ENCODE results near the gene SPATA13.
A peak's percentile ranks its signal among the peaks of the same experiment; 100 is the strongest.

Gene SPATA13

DNA sequence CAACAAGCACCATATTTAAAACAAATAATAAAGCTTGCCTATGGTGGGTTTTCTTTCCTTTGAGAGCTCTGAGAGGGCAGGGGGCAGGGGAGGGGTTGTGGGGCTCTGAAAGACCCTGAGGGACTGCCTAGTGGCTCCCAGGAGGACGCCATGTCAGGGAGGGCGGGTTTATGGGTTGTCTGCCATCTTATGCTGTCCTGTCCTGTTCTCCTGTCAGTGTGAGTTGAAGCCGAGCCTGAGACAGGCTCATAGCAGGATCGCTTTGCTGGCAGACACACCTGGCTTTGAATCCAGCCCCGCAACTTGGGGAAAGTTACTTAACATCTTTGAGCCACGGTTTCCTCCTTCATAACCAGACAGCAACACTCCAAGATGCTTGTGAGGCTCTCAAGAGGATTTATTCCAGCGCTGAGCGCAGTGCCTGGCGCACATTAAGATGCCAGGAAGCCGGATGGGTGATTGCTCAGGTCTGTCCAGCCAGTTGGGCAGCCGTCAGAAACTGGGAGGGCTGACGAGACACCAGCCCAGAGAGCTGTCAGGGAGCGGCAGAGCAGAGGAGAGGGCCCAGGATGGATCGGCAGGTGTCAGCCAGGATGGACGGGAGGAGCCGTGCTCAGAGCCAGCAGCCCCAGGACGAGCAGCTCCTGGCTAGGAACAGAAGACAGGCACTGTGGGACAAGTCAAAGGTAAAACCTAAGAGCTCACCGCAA lies 112.1 kb downstream of the SPATA13 start:
- no peak for DNase-seq (ENCODE audit: low read depth)
- TF ChIP-seq, protein P1, sequence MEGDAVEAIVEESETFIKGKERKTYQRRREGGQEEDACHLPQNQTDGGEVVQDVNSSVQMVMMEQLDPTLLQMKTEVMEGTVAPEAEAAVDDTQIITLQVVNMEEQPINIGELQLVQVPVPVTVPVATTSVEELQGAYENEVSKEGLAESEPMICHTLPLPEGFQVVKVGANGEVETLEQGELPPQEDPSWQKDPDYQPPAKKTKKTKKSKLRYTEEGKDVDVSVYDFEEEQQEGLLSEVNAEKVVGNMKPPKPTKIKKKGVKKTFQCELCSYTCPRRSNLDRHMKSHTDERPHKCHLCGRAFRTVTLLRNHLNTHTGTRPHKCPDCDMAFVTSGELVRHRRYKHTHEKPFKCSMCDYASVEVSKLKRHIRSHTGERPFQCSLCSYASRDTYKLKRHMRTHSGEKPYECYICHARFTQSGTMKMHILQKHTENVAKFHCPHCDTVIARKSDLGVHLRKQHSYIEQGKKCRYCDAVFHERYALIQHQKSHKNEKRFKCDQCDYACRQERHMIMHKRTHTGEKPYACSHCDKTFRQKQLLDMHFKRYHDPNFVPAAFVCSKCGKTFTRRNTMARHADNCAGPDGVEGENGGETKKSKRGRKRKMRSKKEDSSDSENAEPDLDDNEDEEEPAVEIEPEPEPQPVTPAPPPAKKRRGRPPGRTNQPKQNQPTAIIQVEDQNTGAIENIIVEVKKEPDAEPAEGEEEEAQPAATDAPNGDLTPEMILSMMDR (IDR thresholded peaks at IDR 0.05; ENCODE audit: low read length, missing control alignments) = no peak

DNA sequence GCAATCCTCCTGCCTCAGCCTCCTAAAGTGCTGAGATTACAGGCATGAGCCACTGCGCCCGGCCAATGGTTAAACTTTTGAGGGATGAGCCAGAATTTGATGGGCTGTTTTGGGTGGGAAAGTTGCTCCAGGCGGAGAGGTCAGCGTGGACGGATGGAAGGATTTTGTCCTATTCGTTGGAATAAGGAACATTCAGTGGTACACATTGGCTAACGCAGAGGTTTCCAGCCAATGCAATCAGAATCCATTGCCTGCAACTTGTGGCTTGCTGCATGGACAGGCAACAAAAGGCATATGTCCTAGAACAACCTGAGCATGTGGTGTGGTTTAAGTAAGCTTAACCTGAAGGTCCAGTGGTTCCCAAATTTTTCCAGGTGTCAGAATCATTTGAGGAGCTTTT lies 113.4 kb downstream of the SPATA13 start:
- no peak overlapping the region for H3K4me3 ChIP-seq (replicated peaks; ENCODE audit: low read depth, low read length)
- DNase-seq (ENCODE audit: low read depth) = no peak
- TF ChIP-seq, protein P1 (IDR thresholded peaks at IDR 0.05; ENCODE audit: low read length, missing control alignments) = no peak

More for the DNA sequence above, 112.1 kb downstream of the SPATA13 start:
- H3K4me3 ChIP-seq (replicated peaks; ENCODE audit: low read depth, low read length) = peak overlapping the region; percentile 45

DNA sequence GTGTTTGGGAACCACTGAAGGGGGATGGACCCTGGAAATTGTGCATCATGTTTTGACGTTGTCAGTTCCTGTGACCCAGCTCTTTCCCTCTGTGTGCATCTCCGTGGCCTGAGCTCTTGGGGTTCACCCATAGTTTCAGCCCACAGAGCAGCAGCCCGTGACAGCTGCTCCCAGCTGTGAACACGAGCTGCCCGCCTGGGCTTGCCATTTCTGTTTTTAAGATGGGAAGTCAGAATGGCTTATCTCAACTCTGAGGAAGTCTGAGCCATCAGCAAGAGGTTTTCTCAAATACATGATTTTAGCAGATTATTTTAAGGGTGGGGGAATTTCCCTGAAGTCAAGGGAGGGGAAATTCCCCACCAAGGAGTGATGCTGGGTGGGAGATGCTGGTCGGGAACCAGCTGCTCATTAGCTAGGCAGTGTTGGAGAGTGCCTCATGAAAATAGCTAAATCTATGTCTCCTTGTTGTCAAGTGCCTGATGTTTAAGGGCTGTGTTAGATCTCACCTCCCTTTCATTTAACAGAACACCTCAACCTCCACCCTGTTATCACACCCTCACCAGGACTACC lies 114.0 kb downstream of the SPATA13 start:
- H3K4me3 ChIP-seq (replicated peaks; ENCODE audit: low read depth, low read length) = no peak overlapping the region
- DNase-seq (ENCODE audit: low read depth) = peak; percentile 52
- TF ChIP-seq, protein P1 (IDR thresholded peaks at IDR 0.05; ENCODE audit: low read length, missing control alignments) = no peak

DNA sequence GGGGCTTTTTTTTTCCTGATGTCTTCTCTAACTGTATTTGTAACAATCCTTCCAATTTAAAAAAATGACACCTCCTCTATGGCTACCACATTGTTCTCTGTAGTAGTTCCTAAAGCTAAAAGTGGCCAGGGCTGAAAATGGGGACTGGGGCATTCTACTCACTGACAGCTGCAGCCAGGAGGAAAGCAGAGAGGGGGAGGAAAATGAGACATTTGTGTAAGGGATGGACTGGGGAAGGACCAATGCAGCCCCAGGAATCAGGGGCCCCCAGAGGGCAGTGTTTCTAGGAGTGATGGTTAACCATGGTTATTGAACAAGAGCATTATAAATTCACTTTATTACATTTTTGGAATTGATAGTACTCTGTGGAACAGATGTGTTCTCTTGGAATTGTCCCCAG lies 114.5 kb downstream of the SPATA13 start:
- no peak for DNase-seq (ENCODE audit: low read depth)
- TF ChIP-seq, protein P1 (IDR thresholded peaks at IDR 0.05; ENCODE audit: low read length, missing control alignments) = peak; percentile 8
- no peak overlapping the region for H3K4me3 ChIP-seq (replicated peaks; ENCODE audit: low read depth, low read length)

DNA sequence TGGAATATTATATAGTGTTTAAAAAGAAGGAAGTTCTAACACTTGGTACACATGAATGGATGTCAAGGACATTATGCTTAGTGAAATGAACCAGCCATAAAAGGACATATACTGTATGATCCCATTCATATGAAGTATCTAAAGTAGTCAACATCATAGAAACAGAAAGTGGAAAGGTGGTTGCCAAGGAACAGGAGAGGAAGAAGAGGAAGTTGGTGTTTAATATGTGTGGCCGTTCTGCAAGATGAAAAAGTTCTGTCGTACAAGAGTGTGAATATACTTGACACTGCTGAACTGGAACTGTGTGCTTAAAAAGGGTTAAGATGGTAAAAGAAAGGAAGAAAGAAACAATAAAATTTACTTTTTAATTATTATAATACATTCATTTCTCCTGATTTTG lies 115.8 kb downstream of the SPATA13 start:
- no peak for DNase-seq (ENCODE audit: low read depth)
- H3K4me3 ChIP-seq (replicated peaks; ENCODE audit: low read depth, low read length) = no peak overlapping the region
- TF ChIP-seq, protein P1 (IDR thresholded peaks at IDR 0.05; ENCODE audit: low read length, missing control alignments) = no peak

DNA sequence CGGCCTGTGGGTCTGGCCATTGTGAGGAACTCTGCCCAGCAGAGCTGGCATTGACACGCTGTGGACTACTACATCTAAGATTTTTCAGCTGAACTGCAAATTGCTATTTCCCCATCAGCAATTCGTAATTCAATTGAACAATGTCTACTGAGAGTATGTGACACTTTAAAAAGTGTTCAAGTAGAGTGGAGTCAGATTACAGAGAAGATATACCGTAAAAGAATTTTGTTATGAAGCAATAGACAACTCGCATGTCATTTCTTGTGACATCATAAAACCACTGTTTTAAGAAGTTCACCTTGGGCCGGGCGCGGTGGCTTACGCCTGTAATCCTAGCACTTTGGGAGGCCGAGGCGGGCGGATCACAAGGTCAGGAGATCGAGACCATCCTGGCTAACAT lies 116.3 kb downstream of the SPATA13 start:
- DNase-seq (ENCODE audit: low read depth) = no peak
- TF ChIP-seq, protein P1 (IDR thresholded peaks at IDR 0.05; ENCODE audit: low read length, missing control alignments) = no peak
- no peak overlapping the region for H3K4me3 ChIP-seq (replicated peaks; ENCODE audit: low read depth, low read length)

DNA sequence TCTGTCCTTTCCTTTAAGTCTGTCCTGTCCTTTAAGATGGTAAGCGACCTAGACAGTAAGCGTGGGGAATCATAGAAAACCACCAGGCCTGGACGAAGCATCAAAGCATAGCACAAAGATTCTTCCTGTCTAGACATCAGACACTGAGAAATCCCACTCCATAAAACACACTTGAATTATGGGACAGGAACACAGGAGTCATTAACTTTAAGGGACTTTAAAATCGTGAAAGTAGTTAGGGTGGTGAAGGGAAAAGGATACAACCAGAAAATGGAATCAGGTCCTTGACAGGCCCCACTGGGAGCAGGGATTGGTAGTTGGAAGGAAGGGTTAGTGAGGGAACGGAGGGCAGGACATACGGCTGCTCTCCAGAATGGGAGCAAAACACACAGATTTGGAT lies 117.2 kb downstream of the SPATA13 start:
- no peak for DNase-seq (ENCODE audit: low read depth)
- no peak overlapping the region for H3K4me3 ChIP-seq (replicated peaks; ENCODE audit: low read depth, low read length)
- TF ChIP-seq, protein P1 (IDR thresholded peaks at IDR 0.05; ENCODE audit: low read length, missing control alignments) = no peak

Data from fibroblast of pulmonary artery (primary cell).